ENCODE results near the gene HP.

DNA sequence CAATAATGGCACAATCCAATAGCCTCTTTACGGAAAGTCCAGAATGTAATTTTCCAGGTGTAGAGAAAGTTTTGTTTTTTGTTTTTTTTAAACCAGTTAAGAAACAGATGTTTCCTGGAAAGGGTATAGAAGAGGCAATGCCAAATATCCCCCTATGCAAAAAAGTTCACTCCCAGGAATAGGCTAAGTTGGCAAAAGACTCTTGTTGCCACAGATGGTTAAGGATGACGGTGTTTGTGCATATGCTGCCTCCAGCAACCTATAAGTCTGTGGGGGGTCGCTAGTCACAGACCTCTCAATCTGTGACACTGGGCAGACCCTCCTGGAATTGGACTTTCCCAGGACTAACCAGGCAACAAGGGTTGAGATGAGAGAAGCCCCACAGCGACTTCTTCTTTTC lies 20.9 kb upstream of the HP start:
- TF ChIP-seq ZBTB7B (CRISPR knock-in tag; IDR thresholded peaks at IDR 0.05), result no peak
- TF ChIP-seq, protein P1, sequence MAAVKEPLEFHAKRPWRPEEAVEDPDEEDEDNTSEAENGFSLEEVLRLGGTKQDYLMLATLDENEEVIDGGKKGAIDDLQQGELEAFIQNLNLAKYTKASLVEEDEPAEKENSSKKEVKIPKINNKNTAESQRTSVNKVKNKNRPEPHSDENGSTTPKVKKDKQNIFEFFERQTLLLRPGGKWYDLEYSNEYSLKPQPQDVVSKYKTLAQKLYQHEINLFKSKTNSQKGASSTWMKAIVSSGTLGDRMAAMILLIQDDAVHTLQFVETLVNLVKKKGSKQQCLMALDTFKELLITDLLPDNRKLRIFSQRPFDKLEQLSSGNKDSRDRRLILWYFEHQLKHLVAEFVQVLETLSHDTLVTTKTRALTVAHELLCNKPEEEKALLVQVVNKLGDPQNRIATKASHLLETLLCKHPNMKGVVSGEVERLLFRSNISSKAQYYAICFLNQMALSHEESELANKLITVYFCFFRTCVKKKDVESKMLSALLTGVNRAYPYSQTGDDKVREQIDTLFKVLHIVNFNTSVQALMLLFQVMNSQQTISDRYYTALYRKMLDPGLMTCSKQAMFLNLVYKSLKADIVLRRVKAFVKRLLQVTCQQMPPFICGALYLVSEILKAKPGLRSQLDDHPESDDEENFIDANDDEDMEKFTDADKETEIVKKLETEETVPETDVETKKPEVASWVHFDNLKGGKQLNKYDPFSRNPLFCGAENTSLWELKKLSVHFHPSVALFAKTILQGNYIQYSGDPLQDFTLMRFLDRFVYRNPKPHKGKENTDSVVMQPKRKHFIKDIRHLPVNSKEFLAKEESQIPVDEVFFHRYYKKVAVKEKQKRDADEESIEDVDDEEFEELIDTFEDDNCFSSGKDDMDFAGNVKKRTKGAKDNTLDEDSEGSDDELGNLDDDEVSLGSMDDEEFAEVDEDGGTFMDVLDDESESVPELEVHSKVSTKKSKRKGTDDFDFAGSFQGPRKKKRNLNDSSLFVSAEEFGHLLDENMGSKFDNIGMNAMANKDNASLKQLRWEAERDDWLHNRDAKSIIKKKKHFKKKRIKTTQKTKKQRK (IDR thresholded peaks at IDR 0.05; ENCODE audit: low read length), result no peak

All from HepG2 (cell line).